Subcutaneous abdominal adipose tissue (tissue), 5 donors: Measurements from ENCODE around the gene RAN.
A peak's percentile ranks its signal among the peaks of the same experiment; 100 is the strongest.
"Not testable (repeated sequence)": the region's sequence is repeated elsewhere in the genome, so short reads cannot be mapped to it uniquely, and the experiment has no call there.

Source experiments
- H3K27ac ChIP-seq: one replicate; pipeline ENCODE4 v1.7.0; 2013; ENCODE audit warnings: low read depth, mild to moderate bottlenecking, inconsistent platforms, low read length, moderate library complexity
- H3K27me3 ChIP-seq, 5 donors: one replicate each; pipeline ENCODE4 v1.7.0; 2013; ENCODE audit warnings: low read length in 5 of 5, inconsistent platforms in 1 of 5; ENCODE audit not compliant: control insufficient read depth in 5 of 5, insufficient read depth in 4 of 5
- H3K36me3 ChIP-seq, 5 donors: one replicate each; pipeline ENCODE4 v1.7.0; 2013; ENCODE audit warnings: low read length in 5 of 5; ENCODE audit not compliant: control insufficient read depth in 5 of 5, insufficient read depth in 5 of 5
- H3K4me1 ChIP-seq, 5 donors: one replicate each; pipeline ENCODE4 v1.7.0; 2013; ENCODE audit warnings: low read length in 5 of 5, mild to moderate bottlenecking in 3 of 5, moderate library complexity in 1 of 5; ENCODE audit not compliant: control insufficient read depth in 5 of 5, insufficient read depth in 5 of 5
- H3K4me3 ChIP-seq, 5 donors: one replicate each; pipeline ENCODE4 v1.7.0; 2013; ENCODE audit warnings: low read length in 5 of 5, low read depth in 1 of 5
- H3K9ac ChIP-seq, 5 donors: one replicate each; pipeline ENCODE4 v1.7.0; 2013; ENCODE audit warnings: low read length in 5 of 5, mild to moderate bottlenecking in 4 of 5, moderate library complexity in 3 of 5
- H3K9me3 ChIP-seq, 5 donors: one replicate each; pipeline ENCODE4 v1.7.0; 2013; ENCODE audit warnings: low read length in 5 of 5; ENCODE audit not compliant: control insufficient read depth in 5 of 5
- donor health status: healthy.
- donor health status: healthy.
- donor health status: healthy.
- donor health status: healthy.
- donor health status: healthy.

The RAN gene

GRCh38 chr12:130904064-130904463 is 32.2 kb downstream of the RAN start:
- no peaks in the 10 kb centered on the region for H3K9me3 ChIP-seq
- peaks cover 0 to 2% (median 0%) of the 10 kb centered on the region in 5 donors for H3K4me1 ChIP-seq
- no peaks in the 10 kb centered on the region for H3K27me3 ChIP-seq
- H3K9ac ChIP-seq, result no peak overlapping the region
- H3K4me3 ChIP-seq, result no peak overlapping the region
- H3K27ac ChIP-seq, result no peak overlapping the region
- no peaks in the 10 kb centered on the region for H3K36me3 ChIP-seq

- H3K4me3 ChIP-seq, H3K27me3 ChIP-seq, H3K4me1 ChIP-seq, H3K9ac ChIP-seq, H3K9me3 ChIP-seq, H3K36me3 ChIP-seq, H3K27ac ChIP-seq: not testable (repeated sequence)
These were observed 33.1 kb downstream of the RAN start for GRCh38 chr12:130904936-130905455.

- Histone ChIP-seq H3K9me3 (peaks cover 0 to 13% (median 6%) of the 10 kb centered on the region in 5 donors), H3K36me3 (no peaks in the 10 kb centered on the region), H3K27ac (no peak overlapping the region), H3K9ac (no peak overlapping the region), H3K27me3 (no peaks in the 10 kb centered on the region), H3K4me1 (peaks cover 0 to 2% (median 0%) of the 10 kb centered on the region in 5 donors), H3K4me3 (no peak overlapping the region)
These were observed 37.2 kb downstream of the RAN start for GRCh38 chr12:130909111-130909510.

GRCh38 chr12:130911193-130911592 is 39.3 kb downstream of the RAN start:
- Histone ChIP-seq H3K36me3 (no peaks in the 10 kb centered on the region), H3K4me1 (peaks cover 0 to 3% (median under 1%) of the 10 kb centered on the region in 5 donors), H3K4me3 (no peak overlapping the region), H3K9me3 (peaks cover 0 to 13% (median 6%) of the 10 kb centered on the region in 5 donors), H3K27me3 (peaks cover 0 to 3% (median 0%) of the 10 kb centered on the region in 5 donors), H3K27ac (no peak overlapping the region), H3K9ac (no peak overlapping the region)

GRCh38 chr12:130911933-130912332 is 40.1 kb downstream of the RAN start:
- Histone ChIP-seq H3K27me3 (peaks cover 0 to 4% (median 3%) of the 10 kb centered on the region in 5 donors), H3K27ac (no peak overlapping the region), H3K4me1 (peaks cover 0 to 9% (median 4%) of the 10 kb centered on the region in 5 donors)

GRCh38 chr12:130916241-130916911 is 44.5 kb downstream of the RAN start:
- no peak overlapping the region for H3K9ac ChIP-seq
- H3K9me3 ChIP-seq, result peaks cover 0 to 5% (median under 1%) of the 10 kb centered on the region in 5 donors
- H3K36me3 ChIP-seq, result no peaks in the 10 kb centered on the region
- H3K4me1 ChIP-seq, result peaks cover 3 to 25% (median 18%) of the 10 kb centered on the region in 5 donors
- H3K27ac ChIP-seq, result no peak overlapping the region
- peaks cover 0 to 8% (median 4%) of the 10 kb centered on the region in 5 donors for H3K27me3 ChIP-seq
- peak overlapping the region in 2 of 5 donors; percentile 1 to 37 for H3K4me3 ChIP-seq

More at GRCh38 chr12:130911933-130912332, 40.1 kb downstream of the RAN start:
- Histone ChIP-seq H3K9me3 (peaks cover 0 to 13% (median 6%) of the 10 kb centered on the region in 5 donors), H3K4me3 (no peak overlapping the region), H3K36me3 (no peaks in the 10 kb centered on the region), H3K9ac (no peak overlapping the region)

- Histone ChIP-seq H3K27me3 (peaks cover 0 to 12% (median 4%) of the 10 kb centered on the region in 5 donors), H3K27ac (no peak overlapping the region), H3K4me3 (no peak overlapping the region)
These were observed 45.7 kb downstream of the RAN start for GRCh38 chr12:130917607-130918006.

GRCh38 chr12:130919086-130919485 is 47.2 kb downstream of the RAN start:
- Histone ChIP-seq H3K4me1 (peaks cover 3 to 25% (median 19%) of the 10 kb centered on the region in 5 donors), H3K4me3 (no peak overlapping the region), H3K36me3 (no peaks in the 10 kb centered on the region), H3K9me3 (peaks cover 0 to 7% (median 4%) of the 10 kb centered on the region in 5 donors), H3K27me3 (peaks cover 0 to 12% (median 4%) of the 10 kb centered on the region in 5 donors), H3K9ac (no peak overlapping the region), H3K27ac (no peak overlapping the region)

More at GRCh38 chr12:130917607-130918006, 45.7 kb downstream of the RAN start:
- H3K9me3 ChIP-seq, result peaks cover 0 to 7% (median 4%) of the 10 kb centered on the region in 5 donors
- H3K36me3 ChIP-seq, result no peaks in the 10 kb centered on the region
- peaks cover 3 to 25% (median 18%) of the 10 kb centered on the region in 5 donors for H3K4me1 ChIP-seq
- H3K9ac ChIP-seq, result no peak overlapping the region

GRCh38 chr12:130920119-130920703 is 48.3 kb downstream of the RAN start:
- peaks cover 0 to 7% (median 4%) of the 10 kb centered on the region in 5 donors for H3K9me3 ChIP-seq
- no peak overlapping the region for H3K9ac ChIP-seq
- no peak overlapping the region for H3K27ac ChIP-seq
- peak overlapping the region in 1 of 5 donors; percentile 10 for H3K4me3 ChIP-seq
- H3K4me1 ChIP-seq, result peaks cover 3 to 25% (median 19%) of the 10 kb centered on the region in 5 donors
- peaks cover 0 to 14% (median 4%) of the 10 kb centered on the region in 5 donors for H3K27me3 ChIP-seq
- no peaks in the 10 kb centered on the region for H3K36me3 ChIP-seq
